Esophagus muscularis mucosa (tissue), 4 donors: ENCODE measurements around the gene ZNF692. TPM values are rescaled to one million over a fixed set of nuclear protein-coding genes. Genes with fewer than 3 reads are reported as not detected.
"Not testable (repeated sequence)": the region's sequence is repeated elsewhere in the genome, so short reads cannot be mapped to it uniquely, and the experiment has no call there.

Experiments used
- DNase-seq: peaks from one replicate; pipeline ENCODE4 v3.0.0-alpha.2; 2017; ENCODE audit errors: extremely low spot score
- H3K27ac ChIP-seq, 4 donors: fragments of 200-600 bp; sonication (generic); replicated peaks in 1 of 4; 1 replicate in 3 of 4; 2 replicates in 1 of 4; pipeline ENCODE4 v1.5.1; 2016 to 2019; ENCODE audit warnings: mild to moderate bottlenecking in 1 of 4
- H3K27me3 ChIP-seq, 4 donors: fragments of 200-600 bp; sonication (generic); one replicate each; pipeline versions ENCODE4 v1.5.1 to v1.6.0; 2016 to 2019
- H3K36me3 ChIP-seq, 4 donors: fragments of 200-600 bp; sonication (generic); one replicate each; pipeline ENCODE4 v1.5.1; 2016 to 2019
- H3K4me1 ChIP-seq, 4 donors: fragments of 200-600 bp; sonication (generic); one replicate each; pipeline ENCODE4 v1.5.1; 2016 to 2019
- H3K4me3 ChIP-seq, 4 donors: fragments of 200-600 bp; sonication (generic); 1 replicate in 2 of 4; 2 replicates in 2 of 4; pipeline ENCODE4 v1.5.1; 2016 to 2019; ENCODE audit warnings: mild to moderate bottlenecking in 4 of 4, moderate library complexity in 1 of 4
- H3K9me3 ChIP-seq, 4 donors: fragments of 200-600 bp; sonication (generic); 1 replicate in 3 of 4; 2 replicates in 1 of 4; pipeline ENCODE4 v1.5.1; 2016 to 2019
- CTCF ChIP-seq, 3 experiments: fragments of 200-600 bp in 2 of 3; fragments of 450-650 bp in 1 of 3; sonication (generic) in 2 of 3; IDR thresholded peaks; one replicate each; pipeline ENCODE4 v1.5.1; 2017 to 2019; ENCODE audit warnings: antibody characterized with exemption in 3 of 3, mild to moderate bottlenecking in 2 of 3, moderate library complexity in 1 of 3
- EP300 ChIP-seq: sonication (generic); formaldehyde crosslinking; IDR thresholded peaks from one replicate; pipeline ENCODE4 v1.6.1; 2017; ENCODE audit warnings: antibody characterized with exemption
- POLR2A ChIP-seq: fragments of 450-650 bp; IDR thresholded peaks from one replicate; pipeline ENCODE4 v1.6.1; 2017; ENCODE audit warnings: antibody characterized with exemption, moderate library complexity, mild to moderate bottlenecking, low read depth
- POLR2AphosphoS5 ChIP-seq, 2 donors: sonication (generic); formaldehyde crosslinking; IDR thresholded peaks; one replicate each; pipeline ENCODE4 v1.6.1; 2017; ENCODE audit warnings: antibody characterized with exemption in 2 of 2
- WGBS: methylation state at CpG from one replicate; pipeline ENCODE4 v1.1.5; 2018; 5-methylcytosine and 5-hydroxymethylcytosine counted together
- intact Hi-C: fragments of 100-400 bp; cut with DNase I; formaldehyde crosslinking; loops from one replicate; pipeline ENCODE4 v1.15.1; 2023
- total RNA-seq, 4 donors: library from RNA; depleted of rRNA; stranded (reverse); fragments of >200 nt; gene quantifications; one replicate each; pipeline versions ENCODE4 v1.1.0 to v1.2.1, GENCODE V29; 2016

The ZNF692 gene
- total RNA-seq, 4 donors from 2014 or later, result 19.4 to 37.3 (median 30.5) TPM

GRCh38 chr1:248894837-248895236 lies 36.0 kb upstream of the ZNF692 start:
- Histone ChIP-seq H3K27ac (no peak overlapping the region), H3K9me3 (no peaks in the 10 kb centered on the region), H3K36me3 (no peaks in the 10 kb centered on the region), H3K4me1 (no peaks in the 10 kb centered on the region), H3K27me3 (peaks cover 0 to 17% (median 0%) of the 10 kb centered on the region in 4 donors), H3K4me3 (no peak overlapping the region)
- TF ChIP-seq EP300 (no peak), POLR2A (no peak), CTCF (IDR thresholded peaks at IDR 0.05) (no peak), POLR2AphosphoS5 (IDR thresholded peaks at IDR 0.05) (no peak)
- intact Hi-C loops, result no loop called here
- no peak for DNase-seq

GRCh38 chr1:248892590-248892989 lies 33.7 kb upstream of the ZNF692 start:
- DNase-seq, result no peak
- no peak for TF ChIP-seq POLR2AphosphoS5 (IDR thresholded peaks at IDR 0.05)
- TF ChIP-seq EP300, result no peak
- TF ChIP-seq POLR2A, result no peak
- TF ChIP-seq CTCF (IDR thresholded peaks at IDR 0.05), result no peak
- intact Hi-C loops, result no loop called here
- Histone ChIP-seq H3K4me3 (no peak overlapping the region), H3K27ac (no peak overlapping the region), H3K9me3 (no peaks in the 10 kb centered on the region), H3K27me3 (peaks cover 0 to 10% (median 0%) of the 10 kb centered on the region in 4 donors), H3K4me1 (no peaks in the 10 kb centered on the region), H3K36me3 (no peaks in the 10 kb centered on the region)
- WGBS, result 75% methylated on average over 1 of the region's 1 CpG

- 97% methylated on average over 2 of the region's 2 CpGs for whole genome bisulfite sequencing
- Histone ChIP-seq H3K4me3 (no peak overlapping the region), H3K36me3 (no peaks in the 10 kb centered on the region), H3K4me1 (no peaks in the 10 kb centered on the region), H3K9me3 (no peaks in the 10 kb centered on the region), H3K27ac (no peak overlapping the region), H3K27me3 (peaks cover 0 to 6% (median 0%) of the 10 kb centered on the region in 4 donors)
- intact Hi-C loops, result no loop called here
- TF ChIP-seq CTCF (IDR thresholded peaks at IDR 0.05), result no peak
- no peak for TF ChIP-seq POLR2AphosphoS5 (IDR thresholded peaks at IDR 0.05)
- no peak for TF ChIP-seq POLR2A
- TF ChIP-seq EP300, result no peak
- DNase-seq, result no peak
Measured at GRCh38 chr1:248891758-248892157, 32.9 kb upstream of the ZNF692 start.

- Histone ChIP-seq H3K4me3 (no peak overlapping the region), H3K27ac (no peak overlapping the region), H3K9me3 (no peaks in the 10 kb centered on the region), H3K27me3 (peaks cover 0 to 4% (median 0%) of the 10 kb centered on the region in 4 donors), H3K36me3 (no peaks in the 10 kb centered on the region), H3K4me1 (no peaks in the 10 kb centered on the region)
- no peak for DNase-seq
- intact Hi-C loops, result no loop called here
- 92% methylated on average over 9 of the region's 9 CpGs for WGBS
- TF ChIP-seq POLR2A, result no peak
- TF ChIP-seq EP300, result no peak
- TF ChIP-seq CTCF (IDR thresholded peaks at IDR 0.05), result no peak
- TF ChIP-seq POLR2AphosphoS5 (IDR thresholded peaks at IDR 0.05), result no peak
Measured at GRCh38 chr1:248890549-248891498, 31.9 kb upstream of the ZNF692 start.

- 90% methylated on average over 10 of the region's 10 CpGs for WGBS
- not testable (repeated sequence) for H3K27me3 ChIP-seq
Measured at GRCh38 chr1:248889914-248890243, 31.0 kb upstream of the ZNF692 start.

More at GRCh38 chr1:248889914-248890243, 31.0 kb upstream of the ZNF692 start:
- H3K4me1 ChIP-seq, H3K9me3 ChIP-seq, intact Hi-C loops, H3K36me3 ChIP-seq, DNase-seq, H3K4me3 ChIP-seq, H3K27ac ChIP-seq: not testable (repeated sequence)
